ENCODE data around the gene APOE. TPM values are rescaled to one million over a fixed set of nuclear protein-coding genes. Genes with fewer than 3 reads are reported as not detected.
"Not testable (repeated sequence)": the region's sequence is repeated elsewhere in the genome, so short reads cannot be mapped to it uniquely, and the experiment has no call there.

Gene APOE
- total RNA-seq, 1 donor from 2014 or later, result 655 TPM

- Histone ChIP-seq H3K4me2 (ENCODE audit: low read length) (no peak overlapping the region), H2AFZ (ENCODE audit: low read depth, low read length) (no peak overlapping the region)
- FAIRE-seq, result no peak
Observed at GRCh38 chr19:44912854-44913253, 7.3 kb downstream of the APOE start.

DNA sequence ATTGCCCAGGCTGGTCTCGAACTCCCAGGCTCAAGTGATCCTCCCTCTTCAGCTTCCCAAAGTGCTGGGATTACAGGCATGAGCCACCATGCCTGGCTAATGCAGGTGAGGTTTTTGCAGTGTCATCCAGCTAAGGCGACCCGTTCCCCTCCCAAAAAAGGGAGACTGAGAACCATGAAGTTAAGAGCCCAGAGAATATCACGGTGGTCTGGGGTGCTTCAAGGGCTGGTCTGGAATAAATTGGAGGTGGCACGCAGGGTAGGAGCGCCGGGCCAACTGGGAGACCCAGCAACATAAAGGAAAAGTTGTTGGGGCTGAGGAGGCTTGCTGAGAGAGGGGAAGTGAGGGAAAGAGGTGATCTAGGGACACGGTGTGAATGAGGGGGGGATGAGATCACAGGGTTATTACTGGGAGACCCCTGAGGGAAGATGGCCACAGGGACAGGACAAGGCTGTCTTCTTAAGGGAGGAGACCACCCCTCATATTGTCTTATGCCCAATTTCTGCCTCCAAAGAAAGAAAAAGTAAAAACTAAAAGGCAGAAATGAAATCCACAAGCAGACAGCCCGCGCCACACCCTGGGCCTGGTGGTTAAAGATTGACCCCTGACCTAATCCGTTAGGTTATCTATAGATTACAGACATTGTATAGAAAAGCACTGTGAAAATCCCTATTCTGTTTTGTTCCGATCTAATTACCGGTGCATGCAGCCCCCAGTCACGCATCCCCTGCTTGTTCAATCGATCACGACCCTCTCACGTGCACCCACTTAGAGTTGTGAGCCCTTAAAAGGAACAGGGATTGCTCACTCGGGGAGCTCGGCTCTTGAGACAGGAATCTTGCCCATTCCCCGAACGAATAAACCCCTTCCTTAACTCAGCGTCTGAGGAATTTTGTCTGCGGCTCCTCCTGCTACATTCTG, 8.2 kb downstream of the APOE start:
- not testable (repeated sequence) for DNase-seq (ENCODE audit: low read depth); FAIRE-seq; H3K36me3 ChIP-seq (ENCODE audit: insufficient read depth, low read length); H3K36me3 Mint-ChIP-seq (ENCODE audit: low read depth, unreplicated experiment); H3K79me2 ChIP-seq (ENCODE audit: insufficient read depth, low read length); H3K9me3 ChIP-seq (ENCODE audit: insufficient read depth, low read depth, low read length); H3K4me3 ChIP-seq (ENCODE audit: insufficient read depth, low read depth, low read length); H3K9me3 Mint-ChIP-seq (ENCODE audit: unreplicated experiment); H3K27me3 Mint-ChIP-seq (ENCODE audit: low read depth, unreplicated experiment); H4K20me1 ChIP-seq (ENCODE audit: insufficient read depth, low read length); H3K9ac ChIP-seq (ENCODE audit: low read length); H3K4me1 Mint-ChIP-seq (ENCODE audit: low read depth, unreplicated experiment); H3K27me3 ChIP-seq (ENCODE audit: insufficient read depth, low read length); H3K27ac ChIP-seq (ENCODE audit: low read depth, low read length); H2AFZ ChIP-seq (ENCODE audit: low read depth, low read length)
- Histone ChIP-seq H3K4me1 (ENCODE audit: insufficient read depth, low read length) (peaks cover 11% of the 10 kb centered on the region), H3K4me2 (ENCODE audit: low read length) (peak overlapping the region; percentile 93)
- H3K4me3 Mint-ChIP-seq (ENCODE audit: unreplicated experiment), result peak overlapping the region; percentile 90
- peak overlapping the region; percentile 41 for H3K27ac Mint-ChIP-seq (ENCODE audit: unreplicated experiment)

More at GRCh38 chr19:44912854-44913253, 7.3 kb downstream of the APOE start:
- H3K36me3 ChIP-seq (ENCODE audit: insufficient read depth, low read length), result no peaks in the 10 kb centered on the region
- no peaks in the 10 kb centered on the region for H3K27me3 ChIP-seq (ENCODE audit: insufficient read depth, low read length)
- TF ChIP-seq EZH2 (IDR thresholded peaks at IDR 0.05; ENCODE audit: insufficient read depth, low read length), result no peak
- Mint-ChIP-seq H3K36me3 (ENCODE audit: low read depth, unreplicated experiment) (no peaks in the 10 kb centered on the region), H3K4me3 (ENCODE audit: unreplicated experiment) (peak overlapping the region; percentile 15), H3K27me3 (ENCODE audit: low read depth, unreplicated experiment) (peaks cover 8% of the 10 kb centered on the region), H3K9me3 (ENCODE audit: unreplicated experiment) (no peaks in the 10 kb centered on the region), H3K27ac (ENCODE audit: unreplicated experiment) (no peak overlapping the region), H3K4me1 (ENCODE audit: low read depth, unreplicated experiment) (peaks cover 7% of the 10 kb centered on the region)
- H3K79me2 ChIP-seq (ENCODE audit: insufficient read depth, low read length), result no peaks in the 10 kb centered on the region
- no peak overlapping the region for H3K9ac ChIP-seq (ENCODE audit: low read length)
- H3K9me3 ChIP-seq (ENCODE audit: insufficient read depth, low read depth, low read length), result no peaks in the 10 kb centered on the region
- DNase-seq (ENCODE audit: low read depth), result no peak
- no peak overlapping the region for H3K27ac ChIP-seq (ENCODE audit: low read depth, low read length)
- no peak overlapping the region for H3K4me3 ChIP-seq (ENCODE audit: insufficient read depth, low read depth, low read length)
- H3K4me1 ChIP-seq (ENCODE audit: insufficient read depth, low read length), result peaks cover 11% of the 10 kb centered on the region
- H4K20me1 ChIP-seq (ENCODE audit: insufficient read depth, low read length), result no peaks in the 10 kb centered on the region

- Histone ChIP-seq H3K27ac (ENCODE audit: low read depth, low read length) (peak within 1 kb of the TSS; percentile 22), H3K4me2 (ENCODE audit: low read length) (peak within 1 kb of the TSS; percentile 93), H3K4me3 (ENCODE audit: insufficient read depth, low read depth, low read length) (peak within 1 kb of the TSS; percentile 60), H3K9ac (ENCODE audit: low read length) (peak within 1 kb of the TSS; percentile 74), H3K4me1 (ENCODE audit: insufficient read depth, low read length) (peaks cover 11% of the 10 kb centered on the region), H2AFZ (ENCODE audit: low read depth, low read length) (peak within 1 kb of the TSS; percentile 65)
- not testable (repeated sequence) for H3K27me3 ChIP-seq (ENCODE audit: insufficient read depth, low read length); H3K36me3 ChIP-seq (ENCODE audit: insufficient read depth, low read length); H3K9me3 Mint-ChIP-seq (ENCODE audit: unreplicated experiment); H3K79me2 ChIP-seq (ENCODE audit: insufficient read depth, low read length); H3K36me3 Mint-ChIP-seq (ENCODE audit: low read depth, unreplicated experiment); H3K27me3 Mint-ChIP-seq (ENCODE audit: low read depth, unreplicated experiment); H3K9me3 ChIP-seq (ENCODE audit: insufficient read depth, low read depth, low read length); H3K4me1 Mint-ChIP-seq (ENCODE audit: low read depth, unreplicated experiment); FAIRE-seq; H4K20me1 ChIP-seq (ENCODE audit: insufficient read depth, low read length)
- Mint-ChIP-seq H3K27ac (ENCODE audit: unreplicated experiment) (peak within 1 kb of the TSS; percentile 92), H3K4me3 (ENCODE audit: unreplicated experiment) (peak within 1 kb of the TSS; percentile 90)
- DNase-seq (ENCODE audit: low read depth), result peak; percentile 53
Observed at GRCh38 chr19:44914433-44915206, 9.0 kb downstream of the APOE start, which contains the start of gene APOC1. TSS of gene APOC1 (plus strand) at chr19:44914608. CDS start at chr19:44914892, 284 bp downstream.

All from astrocyte (in vitro differentiated cells and primary cell).